Dermis microvascular lymphatic vessel endothelial cell (primary cell): ENCODE data around the gene RAB44. TPM values are rescaled to one million over a fixed set of nuclear protein-coding genes. Genes with fewer than 3 reads are reported as not detected.

Source experiments
- DNase-seq, 2 donors: peaks; one replicate each; pipeline versions ENCODE4 v3.0.0 to v3.0.0-alpha.2; 2010; ENCODE audit warnings: low read depth in 2 of 2
- total RNA-seq: library from RNA; depleted of rRNA; stranded (reverse); fragments of >200 nt; gene quantifications from 2 replicates; pipeline ENCODE4 v1.2.1, GENCODE V29; 2014

The RAB44 gene
- total RNA-seq, 1 donor from 2014 or later = under 0.01 TPM

- no peak for DNase-seq
These were observed 53.5 kb downstream of the RAB44 start for GRCh38 chr6:36751091-36751490.

GRCh38 chr6:36751833-36752186 is 54.2 kb downstream of the RAB44 start:
- DNase-seq = no peak

- DNase-seq = peak in 1 of 2 donors; percentile 50
These were observed 54.7 kb downstream of the RAB44 start for GRCh38 chr6:36752187-36752885.

- DNase-seq = no peak
These were observed 55.4 kb downstream of the RAB44 start for GRCh38 chr6:36752886-36753506.

GRCh38 chr6:36753671-36754405 is 56.2 kb downstream of the RAB44 start:
- DNase-seq = no peak

- no peak for DNase-seq
These were observed 57.2 kb downstream of the RAB44 start for GRCh38 chr6:36754582-36755434.

GRCh38 chr6:36755435-36756348 is 58.1 kb downstream of the RAB44 start:
- DNase-seq = peak; percentile 90 to 98

GRCh38 chr6:36756786-36757185 is 59.2 kb downstream of the RAB44 start:
- no peak for DNase-seq

GRCh38 chr6:36757206-36757605 is 59.6 kb downstream of the RAB44 start:
- peak; percentile 68 to 92 for DNase-seq

- DNase-seq = no peak
These were observed 60.4 kb downstream of the RAB44 start for GRCh38 chr6:36757943-36758508.

- no peak for DNase-seq
These were observed 61.0 kb downstream of the RAB44 start for GRCh38 chr6:36758516-36759147.

GRCh38 chr6:36759148-36759759 is 61.6 kb downstream of the RAB44 start:
- peak; percentile 50 to 79 for DNase-seq

GRCh38 chr6:36760685-36761435 is 63.2 kb downstream of the RAB44 start:
- DNase-seq = no peak

- no peak for DNase-seq
These were observed 64.5 kb downstream of the RAB44 start for GRCh38 chr6:36762123-36762522.

- no peak for DNase-seq
These were observed 67.6 kb downstream of the RAB44 start for GRCh38 chr6:36765190-36765589.

GRCh38 chr6:36765594-36766398 is 68.2 kb downstream of the RAB44 start:
- DNase-seq = peak; percentile 63 to 75

GRCh38 chr6:36766399-36766945 is 68.8 kb downstream of the RAB44 start:
- DNase-seq = no peak
